HG03354 (cell line): ENCODE data around the gene GNPTAB.

Experiments used
- ATAC-seq: cut with Tn5 transposase; IDR thresholded peaks from one replicate; pipeline ENCODE4 v1.9.1; 2021; ENCODE audit warnings: mild to moderate bottlenecking; ENCODE audit not compliant: unreplicated experiment, poor library complexity, severe bottlenecking

GNPTAB gene

DNA sequence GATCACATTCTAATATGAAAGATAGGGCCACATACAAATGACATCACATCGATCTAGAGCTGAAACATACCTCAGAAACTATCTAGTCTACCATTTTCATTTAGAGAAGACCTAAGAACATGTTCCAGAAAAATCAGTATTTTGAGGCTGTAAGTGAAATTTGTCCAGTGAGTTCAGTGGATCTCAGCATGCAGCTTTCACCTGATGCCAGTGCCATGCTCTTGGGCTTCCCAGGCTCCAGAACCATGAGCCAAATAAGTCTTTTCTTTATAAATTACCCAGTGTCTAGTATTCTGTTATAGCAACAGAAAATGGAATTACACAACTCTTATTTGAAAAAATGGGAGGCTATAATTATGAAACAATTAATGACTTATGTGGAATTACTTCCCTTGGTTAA is 124.4 kb downstream of the GNPTAB start:
- no peak for ATAC-seq

DNA sequence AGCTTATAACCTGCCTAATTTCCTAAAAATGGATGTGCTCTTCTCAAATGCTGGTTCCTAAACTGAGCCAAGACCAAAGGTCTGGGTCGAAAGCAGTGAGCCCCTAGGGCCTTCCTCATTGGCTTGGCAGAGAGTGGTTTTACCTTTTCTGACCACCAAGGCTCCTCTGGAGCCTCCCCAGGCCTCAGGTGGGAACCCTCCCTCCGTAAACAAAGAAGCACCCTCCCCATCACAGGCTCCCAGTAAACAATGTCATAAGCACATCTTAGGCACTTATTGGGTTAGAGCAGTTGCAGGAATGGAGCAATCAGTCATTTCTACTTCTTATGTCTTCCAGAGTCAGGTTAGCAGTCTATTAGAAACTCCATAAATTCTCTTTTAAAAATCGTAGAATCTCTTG is 127.3 kb downstream of the GNPTAB start:
- ATAC-seq: no peak

DNA sequence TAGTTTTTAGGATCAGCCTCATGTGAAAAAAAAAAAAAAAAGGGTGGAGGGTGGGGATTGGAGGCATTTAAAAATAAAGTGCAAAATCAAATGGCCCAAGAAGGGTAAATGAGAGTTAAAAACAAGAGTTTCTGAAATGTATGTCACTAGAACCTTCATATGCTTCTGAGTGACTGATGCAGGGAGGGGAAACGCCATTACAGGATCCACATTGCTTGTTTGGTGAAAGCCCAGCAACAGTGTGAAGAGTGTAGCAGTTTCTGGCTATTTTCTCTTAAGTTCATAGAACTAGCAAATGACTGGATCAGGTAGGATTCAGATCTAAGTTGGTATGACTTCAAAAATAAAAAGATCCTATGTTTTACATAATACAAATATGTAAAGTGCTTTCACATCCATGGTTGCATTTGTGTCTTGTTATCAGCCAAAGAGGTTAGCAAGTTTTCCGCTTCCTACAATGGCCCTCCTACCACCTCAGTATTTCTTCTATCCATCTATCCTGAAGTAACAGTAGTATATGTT is 130.4 kb downstream of the GNPTAB start:
- no peak for ATAC-seq

DNA sequence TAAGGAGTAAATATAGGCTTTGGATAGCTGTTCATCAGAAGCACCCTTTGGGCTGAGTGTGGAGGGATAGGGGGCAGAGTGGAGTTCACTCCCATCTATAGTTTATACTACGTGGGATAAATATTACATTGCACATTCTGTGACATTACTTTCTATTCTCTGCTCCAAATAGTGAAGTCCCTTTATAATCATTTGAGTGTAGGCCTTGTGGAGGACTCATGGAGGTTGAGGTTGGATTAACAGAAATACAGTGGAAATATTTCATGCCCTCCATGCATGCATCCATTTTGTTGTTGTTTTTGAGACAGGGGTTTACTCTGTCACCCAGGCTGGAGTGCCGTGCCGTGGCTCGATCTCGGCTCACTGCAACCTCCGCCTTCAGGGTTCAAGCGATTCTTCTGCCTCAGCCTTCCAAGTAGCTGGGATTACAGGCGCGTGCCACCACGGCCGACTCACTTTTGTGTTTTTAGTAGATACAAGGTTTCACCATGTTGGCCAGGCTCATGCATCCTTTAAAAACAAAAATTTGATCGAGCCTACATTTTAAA is 131.9 kb downstream of the GNPTAB start:
- ATAC-seq: no peak

DNA sequence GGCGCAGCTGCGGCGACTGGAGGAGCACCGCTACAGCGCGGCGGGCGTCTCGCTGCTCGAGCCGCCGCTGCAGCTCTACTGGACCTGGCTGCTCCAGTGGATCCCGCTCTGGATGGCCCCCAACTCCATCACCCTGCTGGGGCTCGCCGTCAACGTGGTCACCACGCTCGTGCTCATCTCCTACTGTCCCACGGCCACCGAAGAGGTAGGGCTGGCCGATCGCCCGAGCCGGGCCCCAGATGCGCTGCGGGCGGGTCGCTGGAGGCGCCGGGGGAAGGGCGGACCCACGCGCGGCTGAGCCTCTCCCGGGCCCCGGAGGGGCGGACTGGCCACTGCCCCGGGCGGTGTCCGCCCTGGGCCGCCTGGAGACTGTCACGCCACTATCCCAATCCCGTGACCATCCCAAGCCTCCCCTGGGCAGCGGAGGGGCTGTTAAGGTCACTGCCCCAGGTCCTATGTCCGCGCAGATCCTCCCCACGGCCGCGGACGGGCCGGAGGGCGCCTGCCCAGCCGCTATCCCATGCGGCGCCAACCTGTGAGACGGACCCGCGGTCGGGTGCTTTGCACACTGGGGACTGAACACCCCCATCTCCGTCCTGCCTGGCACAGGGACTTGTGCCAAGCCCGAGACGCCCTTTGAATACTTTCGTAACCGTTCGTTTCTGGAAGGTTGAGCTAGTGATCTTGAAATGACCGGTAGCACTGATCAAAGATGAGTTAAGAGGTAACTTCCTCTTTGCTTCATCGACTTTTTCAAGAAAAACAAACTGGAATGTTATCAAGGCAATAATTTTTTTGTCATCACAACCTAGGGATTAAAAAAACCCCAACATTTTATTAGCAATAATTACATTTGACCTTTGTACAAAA is 132.6 kb downstream of the GNPTAB start:
- ATAC-seq: peak; percentile 41

DNA sequence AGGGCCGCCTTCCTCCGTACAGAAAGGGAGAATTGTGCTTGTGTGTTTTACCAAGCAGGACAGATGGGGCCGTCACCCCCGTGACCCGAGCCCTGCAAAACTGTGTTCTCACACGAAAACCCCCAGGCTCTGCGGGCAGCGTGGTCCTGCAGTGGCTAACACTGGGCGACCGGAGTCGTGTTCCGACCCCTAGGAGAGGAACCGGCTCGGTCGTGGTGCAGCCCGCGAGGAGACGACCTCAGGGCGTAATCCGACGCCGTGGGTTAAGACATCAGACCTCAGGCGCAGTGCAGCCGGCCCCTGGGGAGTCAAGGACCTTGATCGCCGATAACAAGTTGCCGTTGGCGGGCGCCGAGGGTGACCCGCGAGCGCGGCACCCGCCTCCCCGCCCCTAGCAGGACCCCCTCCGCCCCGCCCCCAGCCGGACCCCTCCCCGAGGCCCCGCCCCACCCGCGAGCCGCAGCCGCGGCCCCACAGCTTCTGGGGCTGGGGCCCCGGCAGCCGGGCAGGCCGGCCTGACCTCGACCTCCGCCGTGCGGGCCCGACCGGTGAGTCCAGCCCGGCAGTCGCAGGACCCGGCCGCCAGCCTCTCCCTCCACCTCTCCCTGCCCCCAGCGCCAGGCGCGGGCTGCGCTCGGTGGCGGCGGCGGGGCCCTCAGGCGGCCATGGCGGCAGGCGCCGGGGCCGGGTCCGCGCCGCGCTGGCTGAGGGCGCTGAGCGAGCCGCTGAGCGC is 133.4 kb downstream of the GNPTAB start, which contains the start of gene CHPT1:
CHPT1 (plus strand) TSS at position 444 of the 733 bp plus-strand sequence; CDS start at position 666, 222 bp downstream.
- ATAC-seq: peak; percentile 76

GRCh38 chr12:101696251-101697196 is 134.2 kb downstream of the GNPTAB start:
- ATAC-seq: peak; percentile 8

DNA sequence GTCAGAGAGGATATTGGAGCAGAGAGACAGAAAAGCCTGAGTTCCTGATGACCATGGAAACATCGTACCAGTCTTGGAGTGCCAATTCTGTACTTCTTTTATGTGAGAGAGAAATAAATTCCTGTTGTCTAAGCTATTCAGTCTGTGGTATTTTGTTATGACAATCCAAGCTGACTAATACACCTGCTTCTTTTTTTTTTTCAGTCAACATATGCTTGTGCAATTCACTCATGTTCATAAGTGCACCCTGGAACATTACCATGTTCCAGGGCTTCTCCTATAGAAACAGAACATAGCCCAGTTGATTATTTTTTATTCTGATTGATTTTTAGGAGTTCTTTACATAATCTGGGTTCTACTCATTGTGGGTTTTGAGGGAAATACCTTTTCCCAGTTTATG is 135.1 kb downstream of the GNPTAB start:
- no peak for ATAC-seq
